Measurements from ENCODE around the gene MYO9B. TPM values are rescaled to one million over a fixed set of nuclear protein-coding genes. Genes with fewer than 3 reads are reported as not detected.

Gene MYO9B
- total and polyA plus RNA-seq, 2 of the 13 experiments (the other 11 are each of a cell fraction or from before 2014, with no cell fraction given): 18.0 to 18.3 TPM

GRCh38 chr19:17246681-17247425, 171.3 kb downstream of the MYO9B start (continued):
- TF ChIP-seq TBX3 (IDR thresholded peaks at IDR 0.05; ENCODE audit: borderline replicate concordance) (no peak), ZMYM3 (CRISPR knock-in tag; IDR thresholded peaks at IDR 0.05) (peak; percentile 100), ZNF552 (CRISPR knock-in tag; IDR thresholded peaks at IDR 0.05; ENCODE audit: borderline replicate concordance) (no peak), ZFAT (CRISPR knock-in tag; conservative IDR thresholded peaks at IDR 0.05) (no peak), POGK (CRISPR knock-in tag; conservative IDR thresholded peaks at IDR 0.05) (no peak), PCBP2 (optimal IDR thresholded peaks at IDR 0.05; ENCODE audit: low read depth, low read length, poor library complexity, severe bottlenecking) (no peak), NRL (CRISPR knock-in tag; IDR thresholded peaks at IDR 0.05; ENCODE audit: borderline replicate concordance) (0 out of 2 replicates have a peak, but pooled peaks have one; percentile 13), ZMYM2 (CRISPR knock-in tag; IDR thresholded peaks at IDR 0.05) (0 out of 2 replicates have a peak, but pooled peaks have one; percentile 58), ZMAT3 (CRISPR knock-in tag; conservative IDR thresholded peaks at IDR 0.05) (no peak), ZNF441 (CRISPR knock-in tag; IDR thresholded peaks at IDR 0.05; ENCODE audit: borderline replicate concordance) (peak; percentile 20; the same call in 1 of the 2 replicates), PHF5A (CRISPR knock-in tag; IDR thresholded peaks at IDR 0.05; ENCODE audit: low read depth, unreplicated experiment) (no peak), ZKSCAN8 (CRISPR knock-in tag; IDR thresholded peaks at IDR 0.05; ENCODE audit: borderline replicate concordance) (peak; percentile 100), ZBTB42 (CRISPR knock-in tag; IDR thresholded peaks at IDR 0.05) (0 out of 2 replicates have a peak, but pooled peaks have one; percentile 11), HNF4A (CRISPR knock-in tag; IDR thresholded peaks at IDR 0.05) (peak; percentile 59), ZSCAN25 (CRISPR knock-in tag; IDR thresholded peaks at IDR 0.05) (0 out of 2 replicates have a peak, but pooled peaks have one; percentile 20), ZNF562 (CRISPR knock-in tag; IDR thresholded peaks at IDR 0.05; ENCODE audit: borderline replicate concordance) (no peak)
- TF ChIP-seq, protein P1, sequence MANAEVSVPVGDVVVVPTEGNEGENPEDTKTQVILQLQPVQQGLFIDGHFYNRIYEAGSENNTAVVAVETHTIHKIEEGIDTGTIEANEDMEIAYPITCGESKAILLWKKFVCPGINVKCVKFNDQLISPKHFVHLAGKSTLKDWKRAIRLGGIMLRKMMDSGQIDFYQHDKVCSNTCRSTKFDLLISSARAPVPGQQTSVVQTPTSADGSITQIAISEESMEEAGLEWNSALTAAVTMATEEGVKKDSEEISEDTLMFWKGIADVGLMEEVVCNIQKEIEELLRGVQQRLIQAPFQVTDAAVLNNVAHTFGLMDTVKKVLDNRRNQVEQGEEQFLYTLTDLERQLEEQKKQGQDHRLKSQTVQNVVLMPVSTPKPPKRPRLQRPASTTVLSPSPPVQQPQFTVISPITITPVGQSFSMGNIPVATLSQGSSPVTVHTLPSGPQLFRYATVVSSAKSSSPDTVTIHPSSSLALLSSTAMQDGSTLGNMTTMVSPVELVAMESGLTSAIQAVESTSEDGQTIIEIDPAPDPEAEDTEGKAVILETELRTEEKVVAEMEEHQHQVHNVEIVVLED (CRISPR knock-in tag; IDR thresholded peaks at IDR 0.05; ENCODE audit: borderline replicate concordance): peak; percentile 12; the same call in 1 of the 2 replicates
- TF ChIP-seq, protein P2, sequence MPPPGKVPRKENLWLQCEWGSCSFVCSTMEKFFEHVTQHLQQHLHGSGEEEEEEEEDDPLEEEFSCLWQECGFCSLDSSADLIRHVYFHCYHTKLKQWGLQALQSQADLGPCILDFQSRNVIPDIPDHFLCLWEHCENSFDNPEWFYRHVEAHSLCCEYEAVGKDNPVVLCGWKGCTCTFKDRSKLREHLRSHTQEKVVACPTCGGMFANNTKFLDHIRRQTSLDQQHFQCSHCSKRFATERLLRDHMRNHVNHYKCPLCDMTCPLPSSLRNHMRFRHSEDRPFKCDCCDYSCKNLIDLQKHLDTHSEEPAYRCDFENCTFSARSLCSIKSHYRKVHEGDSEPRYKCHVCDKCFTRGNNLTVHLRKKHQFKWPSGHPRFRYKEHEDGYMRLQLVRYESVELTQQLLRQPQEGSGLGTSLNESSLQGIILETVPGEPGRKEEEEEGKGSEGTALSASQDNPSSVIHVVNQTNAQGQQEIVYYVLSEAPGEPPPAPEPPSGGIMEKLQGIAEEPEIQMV (CRISPR knock-in tag; IDR thresholded peaks at IDR 0.05; ENCODE audit: low read depth): no peak
- TF ChIP-seq, protein P3, sequence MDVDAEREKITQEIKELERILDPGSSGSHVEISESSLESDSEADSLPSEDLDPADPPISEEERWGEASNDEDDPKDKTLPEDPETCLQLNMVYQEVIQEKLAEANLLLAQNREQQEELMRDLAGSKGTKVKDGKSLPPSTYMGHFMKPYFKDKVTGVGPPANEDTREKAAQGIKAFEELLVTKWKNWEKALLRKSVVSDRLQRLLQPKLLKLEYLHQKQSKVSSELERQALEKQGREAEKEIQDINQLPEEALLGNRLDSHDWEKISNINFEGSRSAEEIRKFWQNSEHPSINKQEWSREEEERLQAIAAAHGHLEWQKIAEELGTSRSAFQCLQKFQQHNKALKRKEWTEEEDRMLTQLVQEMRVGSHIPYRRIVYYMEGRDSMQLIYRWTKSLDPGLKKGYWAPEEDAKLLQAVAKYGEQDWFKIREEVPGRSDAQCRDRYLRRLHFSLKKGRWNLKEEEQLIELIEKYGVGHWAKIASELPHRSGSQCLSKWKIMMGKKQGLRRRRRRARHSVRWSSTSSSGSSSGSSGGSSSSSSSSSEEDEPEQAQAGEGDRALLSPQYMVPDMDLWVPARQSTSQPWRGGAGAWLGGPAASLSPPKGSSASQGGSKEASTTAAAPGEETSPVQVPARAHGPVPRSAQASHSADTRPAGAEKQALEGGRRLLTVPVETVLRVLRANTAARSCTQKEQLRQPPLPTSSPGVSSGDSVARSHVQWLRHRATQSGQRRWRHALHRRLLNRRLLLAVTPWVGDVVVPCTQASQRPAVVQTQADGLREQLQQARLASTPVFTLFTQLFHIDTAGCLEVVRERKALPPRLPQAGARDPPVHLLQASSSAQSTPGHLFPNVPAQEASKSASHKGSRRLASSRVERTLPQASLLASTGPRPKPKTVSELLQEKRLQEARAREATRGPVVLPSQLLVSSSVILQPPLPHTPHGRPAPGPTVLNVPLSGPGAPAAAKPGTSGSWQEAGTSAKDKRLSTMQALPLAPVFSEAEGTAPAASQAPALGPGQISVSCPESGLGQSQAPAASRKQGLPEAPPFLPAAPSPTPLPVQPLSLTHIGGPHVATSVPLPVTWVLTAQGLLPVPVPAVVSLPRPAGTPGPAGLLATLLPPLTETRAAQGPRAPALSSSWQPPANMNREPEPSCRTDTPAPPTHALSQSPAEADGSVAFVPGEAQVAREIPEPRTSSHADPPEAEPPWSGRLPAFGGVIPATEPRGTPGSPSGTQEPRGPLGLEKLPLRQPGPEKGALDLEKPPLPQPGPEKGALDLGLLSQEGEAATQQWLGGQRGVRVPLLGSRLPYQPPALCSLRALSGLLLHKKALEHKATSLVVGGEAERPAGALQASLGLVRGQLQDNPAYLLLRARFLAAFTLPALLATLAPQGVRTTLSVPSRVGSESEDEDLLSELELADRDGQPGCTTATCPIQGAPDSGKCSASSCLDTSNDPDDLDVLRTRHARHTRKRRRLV (CRISPR knock-in tag; IDR thresholded peaks at IDR 0.05): no peak
